ENCODE data around the gene WDR27.
"Not testable (repeated sequence)": the region's sequence is repeated elsewhere in the genome, so short reads cannot be mapped to it uniquely, and the experiment has no call there.

The WDR27 gene

DNA sequence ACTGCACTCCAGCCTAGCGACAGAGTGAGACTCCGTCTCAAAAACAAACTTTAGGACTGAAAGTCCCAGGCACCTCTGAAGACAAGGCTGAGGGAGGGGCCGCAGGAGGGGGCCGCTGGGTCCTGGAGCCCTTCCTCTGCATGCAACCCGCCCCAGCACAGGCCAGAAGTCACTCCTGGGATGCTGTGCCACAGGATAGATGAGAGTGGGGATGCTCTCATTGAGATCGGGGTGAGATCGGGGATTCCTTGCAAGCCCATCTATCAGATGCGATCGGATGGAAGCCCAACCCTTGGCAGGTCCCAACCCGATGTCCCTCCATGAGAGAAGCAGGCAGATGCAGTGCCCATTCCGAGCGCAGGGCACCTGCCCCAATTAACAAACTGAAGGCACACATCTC lies 66.5 kb downstream of the WDR27 start:
- no peak for DNase-seq

DNA sequence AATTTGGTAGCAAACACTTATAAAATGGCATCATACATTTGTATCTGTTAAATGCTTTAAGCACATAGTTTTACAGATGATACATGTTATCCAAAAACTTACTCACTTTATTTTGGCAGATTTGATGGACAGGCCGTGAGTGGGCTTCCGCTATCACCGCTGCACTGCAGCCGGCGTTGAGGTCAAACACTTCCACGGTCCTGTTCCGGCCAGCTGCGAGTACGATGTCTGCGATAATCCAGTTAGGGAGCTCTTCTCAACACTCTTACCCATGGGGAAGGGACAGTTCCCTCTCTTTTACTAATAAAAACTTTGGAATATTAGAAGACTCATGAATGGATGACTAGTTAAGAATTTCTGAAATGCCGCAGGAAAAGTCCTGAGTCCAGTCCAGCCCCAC lies 69.0 kb downstream of the WDR27 start:
- DNase-seq = no peak

DNA sequence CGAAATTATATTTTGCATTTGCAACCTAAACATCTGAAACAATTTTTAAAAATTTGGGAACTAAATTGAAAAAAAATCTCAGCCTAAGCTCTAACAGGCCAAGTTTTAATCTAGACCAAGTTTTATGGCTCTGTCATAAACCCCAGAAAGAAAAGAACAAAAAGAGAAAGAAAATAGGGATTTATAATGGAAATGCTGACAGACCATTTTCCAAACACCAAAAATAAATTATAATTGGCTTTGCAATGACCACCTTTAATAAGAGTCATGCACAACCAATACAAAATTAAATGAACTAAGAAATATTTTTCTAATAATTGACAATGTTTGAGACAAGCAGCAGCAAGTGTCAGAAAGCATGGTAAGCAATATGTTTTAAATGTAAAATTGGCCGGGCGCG lies 72.6 kb downstream of the WDR27 start:
- DNase-seq = no peak

DNA sequence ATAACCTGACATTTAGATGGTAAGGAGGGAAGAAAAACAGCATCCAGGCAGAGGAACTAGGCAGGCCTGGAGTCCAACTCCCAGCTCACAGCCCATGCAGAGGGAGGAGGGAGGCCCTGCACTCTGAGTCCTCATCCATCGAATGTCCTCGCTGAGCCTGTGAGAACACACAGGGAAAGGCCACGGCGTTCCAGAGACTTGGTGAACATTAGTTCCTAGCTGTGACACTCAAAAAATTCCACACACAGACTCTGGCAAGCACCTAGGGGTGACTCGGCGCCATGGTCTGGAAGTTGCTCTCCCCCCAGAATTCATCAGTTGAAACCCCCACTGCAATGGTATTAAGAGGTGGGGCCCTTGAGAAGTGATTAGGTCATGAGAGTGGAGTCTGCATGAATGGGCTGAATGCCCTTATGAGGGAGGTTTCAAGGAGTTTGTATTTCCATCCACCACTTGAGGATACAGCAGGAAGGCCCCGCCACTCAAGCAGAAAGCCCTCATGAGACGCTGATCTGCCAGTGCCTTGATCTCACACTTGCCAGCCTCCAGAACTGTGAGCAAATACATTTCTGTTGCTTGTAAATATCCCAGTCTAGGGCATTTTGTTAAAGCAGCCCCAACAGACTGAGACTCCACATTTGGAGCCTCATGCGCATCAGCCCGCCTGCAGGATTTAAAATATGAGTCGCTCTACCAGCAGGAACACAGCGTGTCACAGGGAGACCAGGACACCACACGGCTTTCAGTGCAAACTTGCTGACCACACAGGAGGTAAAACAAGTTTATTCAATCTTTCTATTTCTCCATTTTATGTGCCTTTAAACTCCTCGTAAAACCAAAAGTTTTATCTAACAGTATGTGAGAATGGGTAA lies 73.9 kb downstream of the WDR27 start:
- DNase-seq = no peak

DNA sequence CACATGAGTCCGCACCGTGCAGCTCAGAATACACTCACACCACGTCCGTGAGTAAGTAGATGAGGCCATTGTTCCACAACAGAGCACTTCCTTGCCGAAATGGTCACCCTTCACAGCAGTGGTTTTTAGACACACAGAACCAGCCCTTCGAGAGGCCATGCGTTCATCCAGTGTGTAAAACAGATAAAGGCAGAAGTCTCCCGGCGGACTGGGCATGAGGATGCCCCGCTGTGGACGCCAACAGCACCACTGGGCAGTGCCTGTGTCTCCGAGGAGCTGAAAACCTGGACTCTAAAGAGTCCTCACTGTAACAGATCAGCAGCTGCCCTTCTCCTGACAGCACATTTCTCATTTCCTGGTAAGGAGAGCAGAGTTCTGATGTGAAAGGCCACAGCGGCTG lies 75.2 kb downstream of the WDR27 start:
- no peak for DNase-seq

DNA sequence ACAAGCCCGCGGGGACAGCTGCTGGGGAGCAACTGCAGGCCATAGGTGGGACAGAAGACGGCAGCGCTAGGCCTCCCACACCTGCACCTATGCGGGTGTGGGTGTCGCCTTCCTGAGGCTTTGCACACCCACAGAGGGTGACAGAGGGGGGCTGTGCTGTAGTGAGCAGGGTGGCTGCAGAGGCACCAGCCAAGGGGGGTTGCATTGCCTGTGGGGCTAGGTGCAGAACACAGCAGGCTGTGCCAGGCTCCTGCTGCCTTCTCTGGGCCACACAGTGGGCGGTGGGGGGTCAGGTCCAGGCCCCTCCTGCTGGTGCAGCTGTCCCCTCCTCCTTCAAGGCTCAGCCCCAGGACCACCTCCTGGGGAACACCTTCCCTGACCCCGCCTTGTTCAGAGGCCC lies 75.7 kb downstream of the WDR27 start:
- no peak for DNase-seq

DNA sequence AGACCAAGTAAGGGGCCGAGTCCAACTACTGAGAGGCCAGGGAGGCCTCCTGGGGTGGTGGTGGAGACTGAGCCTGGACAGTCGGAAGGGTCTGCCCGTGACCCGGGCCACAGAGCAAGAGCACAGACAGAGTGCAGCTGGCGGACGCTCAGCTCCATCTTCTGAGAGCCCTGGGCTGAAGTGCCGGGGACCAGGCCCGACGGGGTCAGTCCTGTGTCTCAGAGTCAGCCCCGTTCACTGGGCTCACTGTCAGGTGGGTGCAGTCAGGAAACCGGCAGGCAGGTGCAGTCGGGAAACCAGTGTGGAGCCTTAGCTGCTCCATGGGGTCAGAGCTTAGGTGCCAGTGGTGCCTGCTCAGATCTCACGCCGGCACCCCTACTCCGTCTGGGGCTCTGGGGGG lies 76.5 kb downstream of the WDR27 start:
- no peak for DNase-seq

DNA sequence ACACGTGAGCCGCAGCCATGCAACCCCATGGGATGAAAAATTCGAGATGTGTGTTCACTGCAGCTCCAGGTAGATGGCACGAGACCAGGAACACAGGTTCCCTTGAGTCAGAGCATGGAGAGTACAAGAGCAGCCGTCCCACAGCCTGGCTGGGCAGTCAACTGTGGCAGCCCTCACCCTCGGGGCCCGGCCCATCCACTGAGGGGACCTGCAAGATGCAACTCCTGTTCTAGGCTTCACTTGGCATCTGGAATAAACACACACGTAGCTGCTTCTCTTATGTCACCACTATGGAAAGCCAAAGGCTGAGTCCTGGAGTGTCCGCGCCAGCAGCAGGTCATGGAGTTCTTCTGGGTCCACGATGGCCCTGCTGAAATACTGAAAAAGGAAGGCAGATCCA lies 77.0 kb downstream of the WDR27 start:
- no peak for DNase-seq

DNA sequence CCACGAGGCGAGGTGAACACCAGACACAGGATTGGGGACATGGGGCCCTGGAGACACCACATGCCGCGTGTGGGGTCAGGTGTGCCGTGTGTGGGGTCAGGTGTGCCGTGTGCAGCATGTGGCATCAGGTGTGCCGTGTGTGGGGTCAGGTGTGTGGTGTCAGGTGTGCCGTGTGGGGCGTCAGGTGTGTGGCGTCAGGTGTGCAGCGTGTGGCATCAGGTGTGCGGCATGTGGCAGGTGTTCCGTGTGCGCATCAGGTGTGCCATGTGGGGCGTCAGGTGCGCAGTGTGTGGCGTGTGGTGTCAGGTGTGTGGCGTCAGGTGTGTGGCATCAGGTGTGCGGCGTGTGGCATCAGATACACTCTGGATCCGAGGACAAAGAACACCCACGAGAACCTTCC lies 77.9 kb downstream of the WDR27 start:
- DNase-seq = no peak

DNA sequence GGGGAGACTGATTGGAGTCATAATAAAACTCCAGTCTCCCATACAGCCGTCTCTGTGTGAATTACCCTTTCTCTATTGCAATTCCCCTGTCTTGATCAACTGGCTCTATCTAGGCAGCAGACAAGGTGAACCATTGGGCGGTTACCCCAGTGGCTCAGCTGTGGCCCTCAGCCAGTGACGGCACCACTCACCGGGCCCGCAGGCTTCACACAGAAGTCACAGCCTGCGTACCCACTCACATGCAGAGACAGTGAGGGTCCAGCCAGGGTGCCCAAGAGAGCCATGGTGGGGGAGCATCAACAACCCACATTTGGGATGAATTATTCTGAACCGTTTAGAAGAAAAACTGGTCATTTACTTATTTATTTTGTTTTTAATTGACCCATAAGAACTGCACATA lies 78.5 kb downstream of the WDR27 start:
- no peak for DNase-seq

DNA sequence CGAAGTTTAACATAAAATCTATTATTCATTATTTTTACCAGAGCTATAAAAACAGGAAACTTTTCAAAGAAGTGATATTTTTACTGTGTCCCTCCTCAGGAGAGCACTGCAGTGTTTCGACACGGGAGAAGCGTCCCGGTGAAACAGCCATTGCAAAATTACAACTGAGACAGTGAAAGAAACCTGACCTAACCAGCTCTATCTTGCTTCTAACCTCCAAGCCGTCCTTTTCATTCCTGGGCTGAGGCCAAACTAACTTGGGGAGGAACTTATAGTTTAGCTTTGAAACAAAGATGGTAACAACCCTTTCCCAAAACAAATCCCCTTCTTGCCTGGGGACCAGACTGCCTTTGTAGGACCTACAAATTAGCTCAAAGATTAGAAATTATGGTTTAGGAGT lies 79.2 kb downstream of the WDR27 start:
- DNase-seq = no peak

DNA sequence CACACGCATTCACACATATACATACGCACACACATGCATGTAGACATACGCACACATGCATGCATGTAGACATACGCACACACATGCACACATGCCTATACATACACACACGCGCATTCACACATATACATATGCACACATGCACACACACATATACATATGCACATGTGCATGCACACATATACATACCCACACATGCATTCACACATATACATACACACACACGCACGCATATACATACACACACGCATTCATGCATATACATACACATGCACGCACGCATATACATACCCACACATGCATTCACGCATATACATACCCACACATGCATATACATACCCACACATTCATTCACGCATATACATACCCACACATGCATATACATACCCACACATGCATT lies 80.5 kb downstream of the WDR27 start:
- no peak for DNase-seq

DNA sequence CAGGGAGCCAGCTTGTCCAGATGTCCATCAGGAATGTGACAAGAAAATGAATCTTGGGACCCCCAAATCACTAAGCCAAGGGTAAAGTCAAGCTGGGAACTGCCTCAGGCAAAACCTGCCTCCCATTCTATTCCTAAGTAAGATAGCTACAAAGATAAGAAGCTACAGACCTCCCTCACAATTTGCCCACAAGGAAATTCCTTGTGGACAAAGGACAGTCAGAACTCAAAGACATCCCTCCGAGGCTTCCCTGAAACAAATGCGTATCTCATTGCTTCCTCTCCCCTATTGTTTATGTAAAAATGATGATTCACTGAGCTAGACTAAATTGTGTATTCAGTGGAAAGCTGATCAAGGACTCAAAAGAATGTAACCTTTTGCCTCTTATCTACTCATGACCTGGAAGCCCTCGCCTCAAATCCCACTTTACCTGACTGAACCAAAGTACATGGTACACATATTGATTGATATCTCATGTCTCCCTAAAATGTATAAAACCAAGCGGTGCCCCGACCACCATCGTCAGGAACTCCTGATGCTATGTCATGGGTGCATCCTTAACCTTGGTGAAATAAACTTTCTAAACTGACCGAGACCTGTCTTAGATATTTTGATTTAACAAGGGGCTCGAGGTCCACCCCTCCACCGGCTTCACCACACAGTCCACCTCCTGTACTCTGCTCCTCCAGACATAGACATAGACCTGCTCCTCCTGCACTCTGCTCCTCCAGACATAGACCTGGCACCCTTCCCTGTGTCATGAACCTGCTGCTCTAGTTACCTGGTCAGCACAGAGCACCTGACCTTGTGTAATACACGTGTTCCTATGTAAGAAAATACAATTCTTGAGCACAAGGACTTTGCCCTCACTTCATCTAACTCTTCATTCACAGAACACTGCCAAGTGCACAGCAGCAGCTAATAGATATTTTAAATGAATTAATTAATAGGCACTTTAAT lies 81.4 kb downstream of the WDR27 start:
- DNase-seq = no peak

DNA sequence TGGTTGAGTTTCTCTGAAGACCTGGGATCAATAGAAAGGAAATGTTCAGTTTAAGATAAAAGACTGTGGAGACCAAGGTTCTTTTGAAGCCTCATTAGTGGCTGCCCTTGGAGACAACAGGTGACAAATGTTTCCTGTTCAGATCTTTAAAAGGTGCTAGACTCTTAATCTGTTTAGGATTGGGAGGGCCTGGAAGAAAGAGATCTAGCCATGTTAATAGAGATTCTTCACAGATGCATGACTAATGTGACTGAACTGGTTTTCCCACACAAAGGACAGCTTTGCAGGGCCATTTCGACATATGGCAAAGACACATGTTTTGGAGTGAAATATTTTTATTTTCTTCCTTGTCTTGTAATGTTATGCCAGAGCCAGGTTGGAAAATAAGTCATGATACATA lies 82.2 kb downstream of the WDR27 start:
- no peak for DNase-seq

DNA sequence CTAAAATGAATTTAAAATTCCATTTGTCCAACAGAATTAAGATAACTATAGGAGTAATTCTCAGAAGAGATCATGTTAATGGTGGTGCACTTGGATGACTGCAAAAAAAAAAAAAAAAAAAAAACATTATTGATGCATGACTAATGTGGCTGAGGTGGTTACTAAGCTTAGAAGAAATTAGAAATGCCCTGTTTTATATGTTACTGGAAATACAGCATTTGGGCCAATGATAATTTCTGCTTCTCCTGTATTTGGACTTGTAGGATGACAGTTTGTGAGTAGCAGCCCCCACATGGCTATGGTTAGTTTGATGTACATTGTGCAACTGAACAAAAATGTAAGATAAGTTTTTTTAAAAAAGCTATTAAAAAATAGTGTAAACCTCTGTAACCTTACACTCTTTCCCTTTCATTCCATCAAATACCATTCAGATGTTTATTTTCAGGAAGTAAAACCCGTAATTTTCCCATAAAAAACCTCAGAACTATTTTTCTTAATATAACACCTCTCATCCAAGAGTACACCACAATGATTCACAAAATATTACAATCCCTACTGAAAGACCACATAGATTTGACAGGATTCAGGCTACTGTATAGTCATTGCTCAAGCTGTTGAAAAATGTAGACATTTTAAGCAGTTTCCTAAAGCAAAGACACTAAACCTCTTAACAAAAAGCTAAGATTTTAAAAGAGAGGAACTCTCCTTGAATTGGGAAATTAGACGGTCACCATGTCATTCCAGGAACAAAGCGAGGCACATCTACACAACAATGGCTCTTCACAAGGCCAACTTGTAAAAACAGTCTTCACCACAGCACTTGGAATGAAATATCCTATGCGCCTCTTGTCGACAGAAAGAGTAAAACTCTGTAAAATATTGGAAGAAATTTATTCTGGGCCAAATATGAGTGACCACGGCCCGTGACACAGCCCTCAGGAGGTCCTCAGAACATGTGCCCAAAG lies 83.0 kb downstream of the WDR27 start:
- DNase-seq = no peak

DNA sequence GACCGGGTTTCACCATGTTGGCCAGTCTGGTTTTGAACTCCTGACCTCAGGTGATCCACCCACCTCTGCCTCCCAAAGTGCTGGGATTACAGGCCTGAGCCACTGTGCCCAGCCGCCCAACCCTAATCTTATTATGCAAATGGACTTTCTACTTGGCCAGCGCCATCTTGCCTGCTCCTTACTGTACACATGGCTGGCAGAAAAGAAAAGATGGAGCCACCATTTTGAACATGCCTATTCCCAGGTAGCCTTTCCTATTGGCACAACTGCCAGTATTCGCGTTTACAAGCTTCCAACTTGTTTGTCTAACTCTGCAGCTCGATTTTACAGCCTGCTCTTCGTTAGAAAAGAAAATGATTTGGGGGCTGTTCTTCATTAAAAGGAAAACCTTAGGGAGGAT lies 84.3 kb downstream of the WDR27 start:
- no peak for DNase-seq

DNA sequence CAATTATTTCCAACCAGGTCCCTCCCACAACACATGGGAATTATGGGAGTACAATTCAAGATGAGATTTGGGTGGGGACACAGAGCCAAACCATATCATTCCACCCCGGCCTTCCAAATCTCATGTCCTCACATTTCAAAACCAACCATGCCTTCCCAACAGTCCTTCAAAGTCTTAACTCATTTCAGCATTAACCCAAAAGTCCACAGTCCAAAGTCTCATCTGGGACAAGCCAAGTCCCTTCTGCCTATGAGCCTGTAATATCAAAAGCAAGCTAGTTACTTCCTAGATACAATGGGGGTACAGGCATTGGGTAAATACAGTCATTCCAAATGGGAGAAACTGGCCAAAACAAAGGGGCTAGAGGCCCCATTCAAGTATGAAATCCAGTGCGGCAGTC lies 93.2 kb downstream of the WDR27 start:
- not testable (repeated sequence) for DNase-seq

DNA sequence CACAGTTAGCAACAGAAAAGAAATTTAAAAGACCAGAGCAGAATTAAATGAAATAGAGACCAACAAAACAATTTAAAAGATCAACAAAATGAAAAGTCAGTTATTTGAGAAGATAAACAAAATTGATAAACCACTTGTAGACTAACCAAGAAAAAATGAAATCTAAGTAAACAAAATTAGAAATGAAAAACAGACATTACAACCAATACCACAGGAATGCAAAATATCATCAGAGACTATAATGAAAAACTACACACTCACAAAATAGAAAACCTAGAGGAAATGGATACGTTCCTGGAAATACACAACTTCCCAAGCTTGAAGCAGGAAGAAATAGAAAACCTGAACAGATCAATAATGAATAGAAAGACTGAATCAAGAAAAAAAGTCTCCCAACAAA lies 97.8 kb downstream of the WDR27 start:
- no peak for DNase-seq

DNA sequence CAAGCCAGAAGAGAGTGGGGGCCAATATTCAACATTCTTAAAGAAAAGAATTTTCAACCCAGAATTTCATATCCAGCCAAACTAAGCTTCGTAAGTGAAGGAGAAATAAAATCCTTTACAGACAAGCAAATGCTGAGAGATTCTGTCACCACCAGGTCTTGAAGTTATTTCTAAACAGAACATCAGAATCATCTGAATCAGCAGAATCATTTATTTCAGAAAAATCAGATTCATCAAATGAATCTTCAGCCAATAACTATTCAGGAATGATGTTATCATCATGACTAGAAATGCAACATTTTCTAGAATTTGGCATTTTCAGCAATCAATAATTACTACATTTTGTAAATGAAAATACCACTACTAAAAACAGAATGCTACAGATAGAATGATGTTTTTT lies 100.7 kb downstream of the WDR27 start:
- not testable (repeated sequence) for DNase-seq

DNA sequence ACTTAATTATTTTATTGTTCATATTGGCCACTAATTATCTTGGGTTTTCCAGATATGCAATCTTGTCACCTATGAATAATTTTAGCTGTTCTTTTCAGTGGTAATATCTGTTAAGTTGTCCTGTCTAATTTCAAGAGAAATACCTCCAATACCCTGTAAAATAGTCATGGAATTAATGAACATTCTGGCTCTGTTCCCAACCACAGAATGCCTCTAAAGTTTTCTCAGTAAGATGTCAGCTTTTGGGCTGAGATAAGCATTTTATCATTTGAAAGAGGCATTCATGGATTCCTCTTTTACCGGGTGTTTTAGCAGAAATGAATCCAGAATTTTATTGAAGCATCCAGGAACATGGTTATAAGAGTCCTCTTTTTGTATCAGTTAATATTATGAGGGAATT lies 109.3 kb downstream of the WDR27 start:
- no peak for DNase-seq

DNA sequence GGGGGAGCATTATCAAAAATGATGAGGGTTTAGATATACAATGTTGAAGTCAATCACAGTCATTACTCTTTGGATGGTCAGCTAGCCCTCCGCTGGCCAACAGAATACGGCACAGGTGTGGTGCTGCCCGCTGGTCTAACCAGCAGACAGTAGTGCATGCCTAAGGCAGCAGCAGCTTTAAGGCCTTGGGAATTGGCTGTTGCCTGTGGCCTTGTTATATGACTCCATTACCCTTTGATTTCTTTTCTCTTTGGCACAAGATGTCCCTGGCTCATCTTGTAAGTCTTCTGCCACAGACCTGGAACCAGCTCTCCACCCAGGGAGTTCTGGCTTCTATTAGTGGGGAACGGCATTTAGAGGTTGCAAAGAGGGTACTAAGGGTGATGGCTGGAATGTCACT lies 110.2 kb downstream of the WDR27 start:
- DNase-seq = no peak

DNA sequence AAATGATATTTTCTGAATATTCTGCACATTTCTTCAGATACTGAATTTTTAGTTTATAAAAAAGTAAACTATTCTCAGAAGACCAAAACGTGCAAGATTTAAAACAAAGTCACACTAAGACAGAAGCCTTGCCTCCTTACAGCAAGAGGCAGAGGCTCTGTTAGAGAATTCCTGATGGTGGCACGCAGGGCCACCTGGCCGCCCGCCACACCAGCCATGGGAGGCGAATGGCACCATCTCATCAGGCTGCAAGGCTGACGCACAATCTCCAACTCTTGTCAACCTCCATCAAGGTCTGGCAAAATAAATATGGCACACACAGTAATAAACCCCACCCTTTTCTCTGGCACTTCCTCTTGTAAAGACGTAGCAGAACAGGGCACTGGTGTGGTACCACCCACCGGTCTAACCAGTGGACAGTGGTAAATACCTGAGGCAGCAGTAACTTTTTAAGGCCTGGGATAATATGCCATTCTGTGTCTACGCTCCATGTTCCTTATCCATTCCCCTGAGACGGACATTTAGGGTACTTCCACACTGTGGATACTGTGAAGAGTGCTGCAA lies 111.4 kb downstream of the WDR27 start:
- no peak for DNase-seq

All from activated CD4-positive, alpha-beta T cell treated with anti-CD3 and anti-CD28 coated beads, Interleukin-2, amount 50 U/mL, for 16 hours (primary cell).